Lung (tissue), 12 donors: ENCODE data around the gene BANF2. TPM values are rescaled to one million over a fixed set of nuclear protein-coding genes. Genes with fewer than 3 reads are reported as not detected.

Experiments used
- ATAC-seq: fragments of 200-7000 bp; cut with Tn5 transposase; one replicate; pipeline ENCODE4 v1.9.1; 2020; ENCODE audit warnings: moderate number of reproducible peaks; ENCODE audit not compliant: insufficient read depth, low FRiP score
- DNase-seq, 3 donors: peaks; one replicate each; pipeline ENCODE4 v3.0.0-alpha.2; 2013 to 2017
- H3K27ac ChIP-seq, 2 donors: one replicate each; pipeline ENCODE4 v1.5.1; 2013; ENCODE audit warnings: mild to moderate bottlenecking in 2 of 2, moderate library complexity in 2 of 2, control low read depth in 1 of 2, inconsistent platforms in 1 of 2, low read depth in 1 of 2, low read length in 1 of 2
- H3K27me3 ChIP-seq, 3 donors: one replicate each; pipeline ENCODE4 v1.5.1; 2013; ENCODE audit warnings: low read length in 2 of 3; ENCODE audit not compliant: control insufficient read depth in 3 of 3, insufficient read depth in 3 of 3
- H3K36me3 ChIP-seq, 4 donors: one replicate each; pipeline ENCODE4 v1.5.1; 2013; ENCODE audit warnings: low read length in 4 of 4, mild to moderate bottlenecking in 1 of 4, moderate library complexity in 1 of 4; ENCODE audit not compliant: control insufficient read depth in 4 of 4, insufficient read depth in 4 of 4
- H3K4me1 ChIP-seq, 5 donors: one replicate each; pipeline ENCODE4 v1.5.1; 2013; ENCODE audit warnings: low read length in 5 of 5, mild to moderate bottlenecking in 2 of 5, moderate library complexity in 1 of 5; ENCODE audit not compliant: control insufficient read depth in 5 of 5, insufficient read depth in 5 of 5
- H3K4me3 ChIP-seq: one replicate; pipeline ENCODE4 v1.5.1; 2013; ENCODE audit warnings: mild to moderate bottlenecking, control low read depth, moderate library complexity
- H3K9ac ChIP-seq, 2 donors: one replicate each; pipeline ENCODE4 v1.5.1; 2013; ENCODE audit warnings: low read length in 2 of 2, control low read depth in 1 of 2; ENCODE audit not compliant: insufficient read depth in 1 of 2
- H3K9me3 ChIP-seq, 4 donors: one replicate each; pipeline ENCODE4 v1.5.1; 2013; ENCODE audit warnings: low read length in 3 of 4, mild to moderate bottlenecking in 1 of 4, moderate library complexity in 1 of 4; ENCODE audit not compliant: control insufficient read depth in 4 of 4, insufficient read depth in 3 of 4
- CTCF ChIP-seq: IDR thresholded peaks from 2 replicates; pipeline ENCODE4 v1.5.1; 2012; ENCODE audit warnings: mild to moderate bottlenecking; ENCODE audit errors: control extremely low read depth, extremely low read depth
- WGBS, 2 donors: extraction: QIAGEN DNeasy Blood & Tissue Kit; methylation state at CpG; one replicate each; pipeline ENCODE4 v1.1.7; 2013; 5-methylcytosine and 5-hydroxymethylcytosine counted together
- polyA plus RNA-seq, 2 donors: library from polyadenylated mRNA; stranded (reverse); fragments of 200-250 nt; gene quantifications; one replicate each; pipeline ENCODE4 v1.2.1, GENCODE V29; 2013
- total RNA-seq, 2 donors: library from RNA; depleted of rRNA in 1 of 2; stranded (reverse); fragments of >200 nt in 1 of 2; gene quantifications; one replicate each; pipeline ENCODE4 v1.2.1, GENCODE V29; 2014 to 2021
- donor health status: control.
- donor health status: control.
- donor health status: Bipolar disorder and iron deficiency.
- donor health status: healthy.
- donor health status: DM: yes; HTN: yes; CAD: no.

The BANF2 gene
- total and polyA plus RNA-seq, 4 donors = not detected

GRCh38 chr20:17752459-17752858 is 52.7 kb downstream of the BANF2 start:
- WGBS, 2 donors = 46 to 47% methylated on average over 2 of the region's 2 CpGs
- Histone ChIP-seq H3K4me1 (peaks cover 0 to 9% (median 0%) of the 10 kb centered on the region in 5 donors), H3K27me3 (no peaks in the 10 kb centered on the region), H3K9ac (no peak overlapping the region), H3K36me3 (no peaks in the 10 kb centered on the region), H3K4me3 (no peak overlapping the region), H3K9me3 (no peaks in the 10 kb centered on the region), H3K27ac (no peak overlapping the region)
- DNase-seq (no peak), ATAC-seq (no peak)
- TF ChIP-seq CTCF = no peak

- peaks cover 0 to 8% (median 5%) of the 10 kb centered on the region in 4 donors for H3K9me3 ChIP-seq
- 90 to 99% methylated on average over 4 of the region's 4 CpGs for WGBS, 2 donors
- ATAC-seq (no peak), DNase-seq (no peak)
- no peak overlapping the region for H3K4me3 ChIP-seq
- H3K9ac ChIP-seq = no peak overlapping the region
- H3K27me3 ChIP-seq = no peaks in the 10 kb centered on the region
- TF ChIP-seq CTCF = no peak
- peaks cover 0 to 9% (median 0%) of the 10 kb centered on the region in 5 donors for H3K4me1 ChIP-seq
- no peak overlapping the region for H3K27ac ChIP-seq
- no peaks in the 10 kb centered on the region for H3K36me3 ChIP-seq
These were observed 53.8 kb downstream of the BANF2 start for GRCh38 chr20:17753516-17753915.

GRCh38 chr20:17756529-17756928 is 56.8 kb downstream of the BANF2 start:
- H3K36me3 ChIP-seq = no peaks in the 10 kb centered on the region
- no peak for TF ChIP-seq CTCF
- no peak overlapping the region for H3K27ac ChIP-seq
- H3K4me1 ChIP-seq = no peaks in the 10 kb centered on the region
- DNase-seq = no peak
- ATAC-seq = no peak
- no peaks in the 10 kb centered on the region for H3K27me3 ChIP-seq
- H3K9me3 ChIP-seq = peaks cover 0 to 11% (median 6%) of the 10 kb centered on the region in 4 donors
- H3K4me3 ChIP-seq = no peak overlapping the region
- H3K9ac ChIP-seq = no peak overlapping the region
- WGBS, 2 donors = 69 to 74% methylated on average over 6 of the region's 6 CpGs

GRCh38 chr20:17757496-17757895 is 57.7 kb downstream of the BANF2 start:
- 94 to 95% methylated on average over 2 of the region's 2 CpGs for WGBS, 2 donors
- TF ChIP-seq CTCF = no peak
- H3K27ac ChIP-seq = no peak overlapping the region
- H3K9me3 ChIP-seq = peaks cover 0 to 11% (median 6%) of the 10 kb centered on the region in 4 donors
- DNase-seq = no peak
- H3K4me3 ChIP-seq = no peak overlapping the region
- no peaks in the 10 kb centered on the region for H3K27me3 ChIP-seq
- H3K9ac ChIP-seq = no peak overlapping the region
- no peak for ATAC-seq
- H3K36me3 ChIP-seq = no peaks in the 10 kb centered on the region
- peaks cover 0 to 4% (median 0%) of the 10 kb centered on the region in 5 donors for H3K4me1 ChIP-seq
